HG03342 (cell line): ENCODE results near the gene POLR2J.

Experiments
- ATAC-seq: cut with Tn5 transposase; IDR thresholded peaks from one replicate; pipeline ENCODE4 v1.9.1; 2021; ENCODE audit warnings: mild to moderate bottlenecking, moderate library complexity; ENCODE audit not compliant: unreplicated experiment

Gene POLR2J

DNA sequence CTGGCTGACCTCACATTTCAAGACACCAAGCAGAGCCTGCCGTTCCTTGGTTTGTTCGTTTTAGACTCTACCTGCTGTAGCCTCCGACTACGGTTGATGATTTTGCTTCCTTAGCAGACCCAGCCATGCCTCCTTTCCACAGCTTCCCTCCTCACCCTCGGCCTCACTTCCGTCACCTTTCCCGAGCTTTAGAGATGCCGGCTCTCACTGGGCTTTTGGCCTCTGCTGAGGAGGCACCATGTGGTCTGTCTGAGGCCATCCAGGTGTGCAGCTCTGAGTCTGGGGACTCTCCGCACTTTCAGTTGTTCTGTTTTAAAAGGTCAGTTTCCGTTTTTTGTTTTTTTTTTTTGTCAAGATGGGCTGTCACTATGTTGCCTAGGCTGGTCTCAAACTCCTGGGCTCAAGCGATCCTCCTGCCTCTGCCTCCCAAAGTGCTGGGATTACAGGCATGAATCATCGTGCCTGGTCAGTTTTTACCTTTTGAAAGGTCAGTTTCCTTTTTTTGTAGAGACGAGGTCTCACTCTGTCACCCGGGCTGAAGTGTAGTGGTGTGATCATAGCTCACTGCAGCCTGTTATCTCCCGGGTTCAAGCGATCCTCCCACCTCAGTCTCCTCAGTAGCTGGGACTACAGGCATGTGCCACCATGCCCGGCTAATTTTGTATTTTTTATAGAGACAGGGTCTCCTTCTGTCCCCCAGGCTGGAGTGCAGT, 33.6 kb downstream of the POLR2J start:
- ATAC-seq = peak; percentile 45

GRCh38 chr7:102439963-102440795, 38.5 kb downstream of the POLR2J start:
- ATAC-seq = no peak

DNA sequence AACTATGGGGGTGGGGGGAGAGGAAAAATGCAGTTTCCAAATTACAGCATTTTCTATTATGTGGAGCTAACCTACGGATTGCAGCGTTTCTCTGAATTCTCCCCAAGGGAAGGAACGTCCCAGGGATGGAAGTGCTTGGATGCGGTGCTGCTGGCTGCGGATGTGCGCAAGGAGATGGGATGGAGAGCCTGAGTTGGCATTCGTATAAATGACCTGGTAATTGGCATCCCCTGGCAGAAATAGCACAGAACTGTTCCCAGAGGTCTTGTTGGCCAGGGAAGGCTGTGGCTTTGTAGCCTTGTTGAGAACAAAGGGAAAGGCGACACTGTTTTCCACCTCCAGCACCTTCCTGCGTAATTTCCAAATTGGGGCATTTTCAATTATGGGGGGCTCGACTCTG, 42.6 kb downstream of the POLR2J start:
- no peak for ATAC-seq

DNA sequence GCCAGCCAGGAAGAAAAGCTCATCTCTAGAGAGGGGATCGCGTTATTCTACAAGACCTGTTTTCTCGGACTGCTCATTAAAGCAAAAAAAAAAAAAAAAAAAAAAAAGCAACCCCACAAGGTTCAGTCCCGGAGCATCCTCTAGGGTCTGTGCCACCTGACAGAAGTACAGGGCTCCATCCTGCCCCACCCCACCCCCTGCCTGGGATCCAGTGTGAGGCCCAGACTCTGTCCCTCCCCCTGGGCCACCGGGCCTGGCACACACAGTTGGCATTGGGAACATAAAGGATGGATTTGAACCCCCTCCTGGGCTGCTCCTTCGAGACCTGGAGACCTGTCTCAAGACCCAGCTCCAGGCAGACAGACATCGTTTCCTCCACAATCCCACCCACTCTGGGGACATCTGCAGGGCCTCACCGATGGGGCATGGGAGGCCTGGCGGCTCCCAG, 44.7 kb downstream of the POLR2J start:
- no peak for ATAC-seq

- ATAC-seq = peak; percentile 52
These were observed 45.3 kb downstream of the POLR2J start, which contains the start of gene ORAI2 for GRCh38 chr7:102433219-102434038. Gene ORAI2 (plus strand): TSS chr7:102433575. CDS start chr7:102438957, 5,382 bp downstream.

GRCh38 chr7:102432442-102433218, 46.1 kb downstream of the POLR2J start:
- ATAC-seq = peak; percentile 35

DNA sequence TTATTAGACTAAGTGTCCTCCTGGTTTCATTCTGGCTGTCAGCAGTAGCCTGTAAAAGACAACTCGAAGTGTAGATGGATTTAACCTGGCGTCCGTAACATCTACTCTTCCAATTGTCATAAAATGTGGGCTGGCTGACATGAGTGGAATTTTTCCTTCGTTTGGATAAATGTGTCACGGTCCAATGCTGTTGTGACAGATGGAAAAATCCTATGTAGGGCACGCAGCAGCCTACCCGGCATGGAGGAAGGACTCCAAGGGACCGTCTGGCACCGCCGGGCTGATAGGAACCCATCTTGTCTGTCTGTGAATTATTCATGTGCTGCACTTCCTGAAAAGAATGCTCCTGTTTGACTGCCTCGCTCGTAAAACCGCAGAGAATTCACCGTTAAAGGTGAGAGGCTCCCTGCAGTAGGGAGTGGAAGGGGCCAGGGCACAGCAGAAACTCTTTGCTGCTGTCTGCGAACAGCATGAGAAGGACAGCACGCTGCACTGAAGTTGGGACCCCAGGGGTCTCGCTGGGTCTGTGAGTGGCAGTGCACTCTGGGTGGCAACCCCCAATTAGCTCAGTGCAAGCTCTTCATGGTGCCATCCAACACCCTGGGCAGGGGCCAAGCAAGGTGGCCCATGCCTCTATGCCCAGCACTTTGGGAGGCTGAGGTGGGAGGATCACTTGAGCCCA, 47.0 kb downstream of the POLR2J start:
- ATAC-seq = no peak

DNA sequence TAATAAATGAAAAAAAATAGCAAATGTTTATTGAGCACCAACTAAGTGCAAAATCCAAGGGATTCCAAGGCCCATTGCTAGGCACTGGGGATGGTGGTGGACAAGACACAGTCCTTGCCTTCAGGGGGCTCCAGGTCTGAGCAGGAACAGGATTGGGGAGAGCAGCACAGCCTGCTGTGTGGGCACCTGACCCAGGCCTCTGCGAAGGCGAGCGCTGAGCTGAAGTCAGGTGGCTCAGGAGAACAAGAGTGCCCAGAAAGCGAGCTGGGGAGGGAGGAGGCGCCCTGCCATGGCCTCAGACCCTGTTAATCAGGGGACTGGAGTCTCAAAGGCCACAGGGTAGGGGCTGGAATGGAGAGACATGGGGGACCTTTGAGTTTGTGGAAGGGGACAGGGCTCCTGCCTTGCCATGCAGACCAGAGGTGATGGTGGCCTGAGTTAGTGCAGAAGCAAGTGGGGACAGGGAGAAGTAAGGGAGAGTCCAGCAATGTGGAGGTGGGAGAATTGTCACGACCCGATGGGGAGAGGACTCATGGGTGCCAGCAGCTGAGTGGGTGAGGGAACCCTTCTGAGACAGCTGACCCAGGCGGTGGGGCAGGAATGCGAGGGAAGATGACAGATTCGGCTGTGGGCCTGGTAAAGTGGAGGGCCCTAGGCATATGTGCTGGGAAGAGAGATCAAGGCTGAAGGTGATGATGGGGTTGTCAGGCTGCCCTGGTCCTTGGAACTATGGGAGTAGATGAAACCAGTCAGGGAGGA, 49.4 kb downstream of the POLR2J start:
- no peak for ATAC-seq

GRCh38 chr7:102427019-102427405, 51.7 kb downstream of the POLR2J start:
- no peak for ATAC-seq

- peak; percentile 44 for ATAC-seq
These were observed 52.3 kb downstream of the POLR2J start for GRCh38 chr7:102426268-102427018.

GRCh38 chr7:102425639-102426267, 53.0 kb downstream of the POLR2J start:
- ATAC-seq = peak; percentile 71

- ATAC-seq = no peak
These were observed 53.9 kb downstream of the POLR2J start for GRCh38 chr7:102424787-102425218.

DNA sequence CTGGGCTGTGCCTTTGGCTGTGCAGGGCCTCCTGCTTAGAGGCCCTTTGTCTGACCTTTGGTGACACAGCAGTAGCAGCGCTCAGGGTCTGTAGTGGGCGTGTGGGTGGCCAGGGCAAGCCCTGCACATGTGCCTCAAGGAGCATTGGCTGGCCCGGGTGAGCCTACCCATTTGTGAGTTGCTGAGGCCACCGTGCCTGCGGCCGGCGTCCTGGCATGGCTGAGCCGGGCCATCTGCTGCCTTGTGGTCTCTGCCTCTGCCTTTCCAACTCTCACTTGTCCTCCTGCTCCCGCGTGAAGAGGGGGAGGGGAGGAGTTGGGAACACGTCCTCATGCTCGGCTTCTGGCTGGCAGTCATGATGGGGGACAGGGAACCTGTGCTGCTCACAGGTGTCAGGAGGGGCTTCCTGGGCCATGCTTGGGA, 54.6 kb downstream of the POLR2J start:
- ATAC-seq = no peak
